Mononuclear cell (primary cell): ENCODE results near the gene RAB30. TPM values are rescaled to one million over a fixed set of nuclear protein-coding genes. Genes with fewer than 3 reads are reported as not detected.

ENCODE experiments used
- H3K27me3 ChIP-seq: 2 replicates; pipeline ENCODE4 v1.6.0; 2011; ENCODE audit warnings: low read length, control low read depth; ENCODE audit not compliant: insufficient read depth
- H3K4me1 ChIP-seq: 2 replicates; pipeline ENCODE4 v1.5.1; 2011; ENCODE audit warnings: mild to moderate bottlenecking, low read length, control low read depth; ENCODE audit not compliant: insufficient read depth
- H3K4me3 ChIP-seq: 2 replicates; pipeline ENCODE4 v1.5.1; 2011; ENCODE audit warnings: mild to moderate bottlenecking, low read length, moderate library complexity
- H3K9me3 ChIP-seq: 2 replicates; pipeline ENCODE4 v1.5.1; 2011; ENCODE audit warnings: low read depth, mild to moderate bottlenecking, control low read depth, low read length
- total RNA-seq: library from RNA; depleted of rRNA; stranded (reverse); fragments of >200 nt; gene quantifications from one replicate; pipeline ENCODE4 v1.2.3, GENCODE V29; 2012

RAB30 gene
- total RNA-seq, 1 donor: 104 TPM

DNA sequence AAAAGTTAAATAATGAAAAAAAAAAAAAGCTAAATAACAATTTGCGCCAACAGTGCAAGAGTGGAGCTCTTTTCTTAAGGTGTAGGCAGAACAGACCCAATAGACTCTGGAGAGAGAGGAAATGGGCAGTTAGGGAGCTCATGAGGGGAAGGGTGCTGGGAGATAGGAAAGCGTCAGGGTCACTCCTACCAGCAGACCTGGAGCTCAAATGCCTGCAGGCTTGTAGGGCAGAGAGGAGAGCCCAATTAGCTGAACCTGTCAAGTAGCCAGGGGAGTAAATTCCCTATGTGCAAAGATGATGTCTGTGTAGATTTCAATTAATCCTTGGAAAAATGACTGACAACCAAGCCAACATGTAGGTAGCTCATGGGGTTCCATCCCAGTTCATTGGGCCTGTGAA, 73.0 kb downstream of the RAB30 start:
- Histone ChIP-seq H3K4me1 (peaks cover 6% of the 10 kb centered on the region), H3K4me3 (no peak overlapping the region), H3K9me3 (no peaks in the 10 kb centered on the region)

DNA sequence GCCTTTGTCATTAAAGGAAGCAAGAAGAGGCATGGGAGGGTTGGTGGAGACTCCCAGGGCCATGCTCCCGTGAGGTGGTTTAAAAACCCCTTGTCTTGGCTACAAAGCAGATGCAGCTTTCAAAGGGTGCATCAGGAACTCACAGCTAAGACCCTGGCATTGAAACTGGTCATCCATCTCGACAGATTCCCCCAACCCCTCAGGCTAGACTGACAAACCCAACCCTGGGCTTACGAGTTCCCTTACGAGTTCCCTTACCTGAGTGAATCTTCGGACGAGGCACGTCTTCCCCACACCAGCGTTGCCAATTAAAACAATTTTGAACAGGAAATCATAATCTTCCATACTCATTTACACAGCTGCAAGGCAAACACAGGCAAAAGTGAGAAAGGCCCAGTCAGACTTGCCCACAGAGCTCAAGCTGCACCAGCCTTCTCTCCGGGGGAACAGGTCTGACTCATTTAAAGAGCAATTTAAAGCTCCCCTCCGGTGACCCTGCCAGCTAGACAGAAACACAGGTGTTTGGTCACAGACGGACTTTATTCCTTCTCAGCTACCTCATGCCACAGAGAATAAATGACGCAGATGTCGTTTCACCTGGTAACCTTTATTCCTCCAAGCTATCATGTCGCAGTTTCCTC, 74.6 kb downstream of the RAB30 start:
- H3K27me3 ChIP-seq: no peaks in the 10 kb centered on the region
- no peaks in the 10 kb centered on the region for H3K9me3 ChIP-seq
- peaks cover 6% of the 10 kb centered on the region for H3K4me1 ChIP-seq
- H3K4me3 ChIP-seq: no peak overlapping the region

More for the DNA sequence above, 73.0 kb downstream of the RAB30 start:
- H3K27me3 ChIP-seq: no peaks in the 10 kb centered on the region

DNA sequence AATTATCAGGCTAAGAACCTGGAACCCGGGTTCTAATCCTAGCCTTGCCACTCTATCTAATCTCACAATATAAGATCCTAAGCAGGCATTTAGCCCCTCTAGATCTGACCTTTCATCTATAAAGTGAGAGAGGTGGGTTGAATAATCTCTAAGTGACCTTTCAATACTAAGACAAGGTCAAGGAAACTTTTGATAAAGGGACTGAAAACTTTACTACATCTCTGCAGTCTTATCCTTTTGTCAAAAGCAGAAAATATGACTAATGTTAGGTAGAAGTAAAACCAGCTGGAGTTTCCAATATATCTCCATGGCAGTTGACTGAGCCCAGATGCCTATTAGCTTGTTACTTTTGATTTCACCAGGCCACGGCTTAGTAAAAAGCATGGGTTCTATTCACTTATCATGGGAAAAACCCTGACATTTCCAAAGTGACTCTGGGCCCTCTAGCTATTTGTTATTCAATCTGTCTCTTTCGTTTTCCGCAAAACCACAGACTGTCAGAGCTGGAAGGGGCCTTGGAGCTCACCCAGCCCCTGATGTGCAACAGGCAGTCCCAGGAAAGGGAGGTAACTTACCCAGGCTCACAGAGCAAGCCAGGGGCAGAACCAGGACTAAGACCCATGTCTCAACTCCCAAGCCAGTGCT, 75.8 kb downstream of the RAB30 start:
- Histone ChIP-seq H3K9me3 (no peaks in the 10 kb centered on the region), H3K4me1 (peaks cover 4% of the 10 kb centered on the region), H3K27me3 (no peaks in the 10 kb centered on the region), H3K4me3 (no peak overlapping the region)

DNA sequence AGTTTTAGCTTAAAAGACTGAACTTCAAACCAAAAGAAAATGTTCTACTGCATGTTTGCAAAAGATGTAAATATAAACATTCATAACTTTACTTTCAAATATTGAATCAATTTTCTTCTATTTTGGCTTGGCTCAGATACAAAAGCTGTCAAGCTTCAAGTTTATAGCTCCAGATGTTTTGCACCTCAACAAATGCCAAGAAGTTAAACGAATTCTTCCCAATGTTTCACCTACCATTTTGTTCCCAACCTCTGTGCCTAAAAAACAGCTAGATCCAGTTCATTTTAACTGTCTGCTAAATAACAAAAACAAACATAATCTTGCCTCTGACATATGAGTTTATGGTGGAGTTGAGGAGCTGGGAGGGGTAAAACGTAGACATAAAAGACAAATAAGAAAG, 76.5 kb downstream of the RAB30 start:
- Histone ChIP-seq H3K4me1 (peaks cover 4% of the 10 kb centered on the region), H3K27me3 (no peaks in the 10 kb centered on the region), H3K4me3 (no peak overlapping the region), H3K9me3 (no peaks in the 10 kb centered on the region)

DNA sequence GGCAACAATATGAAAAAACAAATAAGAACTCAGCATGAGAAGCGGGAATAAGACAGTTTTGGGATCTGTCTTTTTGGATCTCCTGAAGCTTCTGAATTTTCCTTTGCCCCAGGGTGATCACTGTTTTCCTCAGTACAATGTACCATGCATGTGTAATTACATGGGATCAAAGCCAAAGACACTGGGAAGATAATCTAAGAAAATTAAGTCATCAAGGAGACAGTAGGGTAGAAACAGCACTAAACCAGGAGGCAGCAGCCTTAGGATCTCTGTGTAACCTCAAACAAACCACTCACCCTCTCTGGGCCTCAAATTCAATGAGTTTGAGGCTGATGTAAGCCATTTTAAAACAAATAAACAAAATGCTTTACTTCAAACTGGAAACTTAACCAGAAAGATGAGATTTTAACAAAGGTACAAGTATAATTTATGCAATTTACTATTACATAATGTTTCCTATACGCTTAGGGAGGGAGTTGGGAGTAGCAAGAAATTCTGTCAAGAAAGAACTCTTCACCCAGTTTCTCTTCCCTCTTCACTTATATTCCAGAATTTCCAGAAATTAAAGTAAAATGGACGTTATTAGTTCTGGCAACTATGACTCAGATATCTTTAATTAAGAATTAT, 77.0 kb downstream of the RAB30 start:
- H3K4me3 ChIP-seq: no peak overlapping the region
- no peaks in the 10 kb centered on the region for H3K9me3 ChIP-seq
- peaks cover 4% of the 10 kb centered on the region for H3K4me1 ChIP-seq
- H3K27me3 ChIP-seq: no peaks in the 10 kb centered on the region

DNA sequence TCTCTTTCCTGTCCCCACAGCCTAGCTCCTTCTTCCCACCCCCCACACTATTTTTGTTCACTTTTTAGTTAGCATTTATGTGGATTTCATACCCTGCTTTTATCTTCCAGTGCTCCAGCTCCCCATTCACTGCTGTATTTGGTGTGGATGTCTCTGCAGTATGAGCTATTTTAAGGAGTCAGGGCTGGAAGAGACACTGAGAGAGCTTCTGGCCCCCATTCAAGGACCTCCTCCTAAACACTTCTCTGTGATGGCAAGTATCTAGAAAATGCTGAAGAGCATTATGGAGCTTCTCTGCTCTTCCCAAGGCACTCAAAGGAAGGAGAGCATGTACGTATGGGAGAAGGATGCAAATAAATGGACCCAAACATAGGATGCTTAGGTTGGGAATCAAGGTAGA, 79.5 kb downstream of the RAB30 start:
- Histone ChIP-seq H3K27me3 (no peaks in the 10 kb centered on the region), H3K4me3 (no peak overlapping the region), H3K4me1 (peaks cover 4% of the 10 kb centered on the region), H3K9me3 (no peaks in the 10 kb centered on the region)

GRCh38 chr11:82989628-82990404, 81.9 kb downstream of the RAB30 start:
- no peak overlapping the region for H3K4me3 ChIP-seq
- H3K27me3 ChIP-seq: no peaks in the 10 kb centered on the region
- H3K9me3 ChIP-seq: no peaks in the 10 kb centered on the region
- H3K4me1 ChIP-seq: no peaks in the 10 kb centered on the region

GRCh38 chr11:82988936-82989627, 82.6 kb downstream of the RAB30 start:
- Histone ChIP-seq H3K4me3 (no peak overlapping the region), H3K27me3 (no peaks in the 10 kb centered on the region), H3K9me3 (no peaks in the 10 kb centered on the region), H3K4me1 (no peaks in the 10 kb centered on the region)

DNA sequence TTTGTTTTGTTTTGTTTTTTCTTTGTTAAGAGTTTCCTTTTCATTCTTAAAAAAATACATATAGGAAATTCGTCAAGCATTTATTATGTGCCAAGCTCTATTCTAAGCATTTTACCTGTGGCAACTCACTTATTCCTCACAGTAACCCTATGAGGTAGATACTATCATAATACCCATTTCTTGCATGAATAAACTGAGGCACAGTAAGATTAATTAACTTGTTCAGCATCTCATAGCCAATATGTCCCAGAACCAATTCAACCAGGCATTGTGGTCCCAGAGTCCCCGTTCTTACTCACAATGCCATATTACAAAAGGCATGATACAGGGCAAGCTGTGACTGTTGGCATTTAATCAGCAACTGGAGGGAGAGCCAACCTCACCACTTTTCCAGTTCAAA, 83.7 kb downstream of the RAB30 start:
- H3K9me3 ChIP-seq: no peaks in the 10 kb centered on the region
- no peak overlapping the region for H3K4me3 ChIP-seq
- H3K4me1 ChIP-seq: no peaks in the 10 kb centered on the region
- no peaks in the 10 kb centered on the region for H3K27me3 ChIP-seq

- Histone ChIP-seq H3K27me3 (no peaks in the 10 kb centered on the region), H3K4me3 (no peak overlapping the region), H3K9me3 (no peaks in the 10 kb centered on the region), H3K4me1 (no peaks in the 10 kb centered on the region)
These were observed 85.3 kb downstream of the RAB30 start for GRCh38 chr11:82986446-82986845.

GRCh38 chr11:82981852-82982251, 89.8 kb downstream of the RAB30 start:
- Histone ChIP-seq H3K4me3 (no peak overlapping the region), H3K4me1 (no peaks in the 10 kb centered on the region), H3K9me3 (no peaks in the 10 kb centered on the region)

GRCh38 chr11:82980947-82981346, 90.8 kb downstream of the RAB30 start:
- Histone ChIP-seq H3K4me1 (no peaks in the 10 kb centered on the region), H3K27me3 (no peaks in the 10 kb centered on the region)

More at GRCh38 chr11:82981852-82982251, 89.8 kb downstream of the RAB30 start:
- no peaks in the 10 kb centered on the region for H3K27me3 ChIP-seq

GRCh38 chr11:82980292-82980691, 91.4 kb downstream of the RAB30 start:
- no peaks in the 10 kb centered on the region for H3K27me3 ChIP-seq
- no peaks in the 10 kb centered on the region for H3K4me1 ChIP-seq

More at GRCh38 chr11:82980947-82981346, 90.8 kb downstream of the RAB30 start:
- H3K9me3 ChIP-seq: no peaks in the 10 kb centered on the region
- no peak overlapping the region for H3K4me3 ChIP-seq

GRCh38 chr11:82979824-82980223, 91.9 kb downstream of the RAB30 start:
- H3K4me3 ChIP-seq: no peak overlapping the region
- no peaks in the 10 kb centered on the region for H3K27me3 ChIP-seq
- no peaks in the 10 kb centered on the region for H3K4me1 ChIP-seq

More at GRCh38 chr11:82980292-82980691, 91.4 kb downstream of the RAB30 start:
- H3K4me3 ChIP-seq: no peak overlapping the region
- no peaks in the 10 kb centered on the region for H3K9me3 ChIP-seq

More at GRCh38 chr11:82979824-82980223, 91.9 kb downstream of the RAB30 start:
- H3K9me3 ChIP-seq: no peaks in the 10 kb centered on the region
